A549 (cell line): ENCODE data around the gene FBN2. TPM values are rescaled to one million over a fixed set of nuclear protein-coding genes. Genes with fewer than 3 reads are reported as not detected.
A peak's percentile ranks its signal among the peaks of the same experiment; 100 is the strongest.

ENCODE experiments used
- ATAC-seq, 2 experiments: fragments of 200-7000 bp in 1 of 2; fragments of >200 bp in 1 of 2; cut with Nextera tagmentation in 1 of 2; cut with Tn5 transposase in 1 of 2; 3 replicates each; pipeline versions ENCODE4 v1.8.0 to v1.9.1; 2018 to 2020; ENCODE audit warnings: mild to moderate bottlenecking in 1 of 2, moderate library complexity in 1 of 2
- CTCF ChIA-PET: fragments of 300-600 bp; sonication (Branson Sonifier 250); formaldehyde crosslinking; extraction: SDS; loops from one replicate; lab custom pipeline; 2021; ENCODE audit warnings: antibody characterized with exemption, inconsistent platforms; lab: Yijun Ruan, JAX
- POLR2A ChIA-PET: fragments of 350-600 bp; formaldehyde crosslinking; extraction: SDS; loops from one replicate; lab custom pipeline; 2021; ENCODE audit warnings: antibody characterized with exemption, inconsistent platforms; lab: Yijun Ruan, JAX
- DNase-seq, 2 experiments: peaks; one replicate each; pipeline versions ENCODE4 v3.0.0 to v3.0.0-alpha.2; 2011 to 2016; ENCODE audit warnings: low read depth in 1 of 2, low spot score in 1 of 2
- FAIRE-seq: peaks from 2 replicates; lab custom pipeline; 2011; peaks lifted over from hg19 to GRCh38; lab: Jason Lieb, UNC
- H3K27ac ChIP-seq, 2 experiments: fragments of >200 bp; sonication (Bioruptor Twin); formaldehyde crosslinking; 3 replicates each; pipeline ENCODE4 v1.5.1; 2016 to 2017
- H3K4me1 ChIP-seq: fragments of >200 bp; sonication (Bioruptor Twin); formaldehyde crosslinking; 3 replicates; pipeline ENCODE4 v1.6.1; 2016
- H3K4me2 ChIP-seq: fragments of >200 bp; sonication (Bioruptor Twin); formaldehyde crosslinking; 3 replicates; pipeline ENCODE4 v1.6.1; 2016
- H3K4me3 ChIP-seq: fragments of >200 bp; sonication (Bioruptor Twin); formaldehyde crosslinking; 3 replicates; pipeline ENCODE4 v1.5.1; 2016
- H3K9me3 ChIP-seq: fragments of >200 bp; sonication (Bioruptor Twin); formaldehyde crosslinking; 3 replicates; pipeline ENCODE4 v1.6.1; 2016
- CBX2 ChIP-seq: fragments of 200-600 bp; sonication (generic); IDR thresholded peaks from 2 replicates; pipeline ENCODE4 v1.6.1; 2016; ENCODE audit warnings: low read depth, mild to moderate bottlenecking, borderline replicate concordance
- CEBPB ChIP-seq, 2 experiments: fragments of >200 bp in 1 of 2; sonication (Bioruptor Twin) in 1 of 2; formaldehyde crosslinking in 1 of 2; IDR thresholded peaks; 2 replicates each; pipeline ENCODE4 v1.6.1; 2012 to 2016
- CHD2 ChIP-seq: fragments of 150-350 bp; IDR thresholded peaks from 2 replicates; pipeline ENCODE4 v1.6.1; 2014; ENCODE audit warnings: low read length; ENCODE audit not compliant: partially characterized antibody
- CHD4 ChIP-seq: fragments of 200-600 bp; sonication (generic); IDR thresholded peaks from 2 replicates; pipeline ENCODE4 v1.6.1; 2016; ENCODE audit warnings: antibody characterized with exemption, mild to moderate bottlenecking, borderline replicate concordance
- E2F6 ChIP-seq: IDR thresholded peaks from 2 replicates; pipeline ENCODE4 v1.6.1; 2012; ENCODE audit warnings: low read depth, borderline replicate concordance
- EHMT2 ChIP-seq: fragments of 200-600 bp; sonication (generic); IDR thresholded peaks from 2 replicates; pipeline ENCODE4 v1.6.1; 2016; ENCODE audit warnings: antibody characterized with exemption, low read depth, mild to moderate bottlenecking, moderate library complexity
- EP300 ChIP-seq, 2 experiments: fragments of >200 bp; sonication (Bioruptor Twin); formaldehyde crosslinking; IDR thresholded peaks; 2 replicates in 1 of 2; 3 replicates in 1 of 2; pipeline ENCODE4 v1.6.1; 2016 to 2017
- FOSB ChIP-seq: fragments of 250-450 bp; sonication (Bioruptor Pico); IDR thresholded peaks from 2 replicates; pipeline ENCODE4 v1.5.0; 2020; ENCODE audit warnings: mild to moderate bottlenecking, moderate library complexity
- FOSL2 ChIP-seq, 2 experiments: fragments of 450-650 bp in 1 of 2; fragments of >200 bp in 1 of 2; sonication (Bioruptor Twin) in 1 of 2; formaldehyde crosslinking; IDR thresholded peaks; 2 replicates each; pipeline versions ENCODE4 v1.5.0 to v1.6.1; 2016 to 2020; ENCODE audit warnings: mild to moderate bottlenecking in 1 of 2, moderate library complexity in 1 of 2
- HDAC2 ChIP-seq: fragments of 200-600 bp; sonication (generic); IDR thresholded peaks from 2 replicates; pipeline ENCODE4 v1.6.1; 2016
- HEYL ChIP-seq: fragments of 250-450 bp; sonication (Bioruptor Pico); IDR thresholded peaks from 2 replicates; pipeline ENCODE4 v1.8.0; 2021; ENCODE audit warnings: mild to moderate bottlenecking, moderate library complexity
- HOXA7 ChIP-seq: fragments of 250-450 bp; sonication (Bioruptor Pico); IDR thresholded peaks from 2 replicates; pipeline ENCODE4 v1.5.0; 2020; ENCODE audit warnings: mild to moderate bottlenecking, moderate library complexity
- HOXB13 ChIP-seq: fragments of 250-450 bp; sonication (Bioruptor Pico); IDR thresholded peaks from 2 replicates; pipeline ENCODE4 v1.5.0; 2020; ENCODE audit warnings: low read depth, mild to moderate bottlenecking, moderate library complexity
- JUN ChIP-seq, 2 experiments: fragments of >200 bp; sonication (Bioruptor Twin); formaldehyde crosslinking; IDR thresholded peaks; 2 replicates in 1 of 2; 3 replicates in 1 of 2; pipeline ENCODE4 v1.6.1; 2016 to 2017
- KDM5A ChIP-seq: fragments of 200-600 bp; sonication (generic); IDR thresholded peaks from 2 replicates; pipeline ENCODE4 v1.6.1; 2016; ENCODE audit warnings: antibody characterized with exemption, mild to moderate bottlenecking
- NPAS2 ChIP-seq: fragments of 250-450 bp; sonication (Bioruptor Pico); IDR thresholded peaks from 2 replicates; pipeline ENCODE4 v1.8.0; 2022; ENCODE audit warnings: mild to moderate bottlenecking, moderate library complexity, borderline replicate concordance
- RAD21 ChIP-seq, 2 experiments: fragments of >200 bp in 1 of 2; sonication (Bioruptor Twin) in 1 of 2; formaldehyde crosslinking in 1 of 2; IDR thresholded peaks in 1 of 2; conservative IDR thresholded peaks in 1 of 2; 2 replicates in 1 of 2; 3 replicates in 1 of 2; pipeline ENCODE4 v1.6.1; 2012 to 2018; ENCODE audit warnings: inconsistent platforms in 1 of 2
- SREBF2 ChIP-seq: fragments of 450-650 bp; IDR thresholded peaks from 2 replicates; pipeline ENCODE4 v1.6.1; 2014; ENCODE audit warnings: mild to moderate bottlenecking, moderate library complexity
- USF2 ChIP-seq: fragments of 450-650 bp; IDR thresholded peaks from 2 replicates; pipeline ENCODE4 v1.6.1; 2014; ENCODE audit warnings: antibody characterized with exemption
- ZNF302 ChIP-seq: fragments of 250-450 bp; sonication (Bioruptor Pico); IDR thresholded peaks from 2 replicates; pipeline ENCODE4 v1.9.0; 2021; ENCODE audit warnings: inconsistent platforms, mild to moderate bottlenecking, moderate library complexity
- ZSCAN20 ChIP-seq: fragments of 250-450 bp; sonication (Bioruptor Pico); IDR thresholded peaks from 2 replicates; pipeline ENCODE4 v1.8.0; 2022; ENCODE audit warnings: mild to moderate bottlenecking, moderate library complexity
- WGBS: methylation state at CpG from one replicate; pipeline ENCODE4 v1.1.6; 2017; ENCODE audit errors: missing lambda C conversion rate; 5-methylcytosine and 5-hydroxymethylcytosine counted together
- polyA plus RNA-seq, 4 experiments: library from polyadenylated mRNA; depleted of rRNA in 3 of 4; stranded (reverse); fragments of >200 nt; fragmentation: RNase III in 1 of 4; extraction: RNeasy Plus Mini Kit Qiagen cat#74134 plus additional on column Dnase treatment in 1 of 4; gene quantifications; 2 replicates in 3 of 4; 3 replicates in 1 of 4; pipeline ENCODE4 v1.2.3, GENCODE V29; 2011 to 2017

Gene FBN2
- polyA plus RNA-seq, 2 of the 4 experiments (the other 2 are of a cell fraction): 22.2 to 22.7 TPM

GRCh38 chr5:128480158-128480557 is 57.9 kb downstream of the FBN2 start:
- POLR2A ChIA-PET: no interaction called here
- Histone ChIP-seq H3K4me2 (no peak overlapping the region), H3K9me3 (no peaks in the 10 kb centered on the region), H3K4me1 (no peaks in the 10 kb centered on the region), H3K4me3 (no peak overlapping the region), H3K27ac (no peak overlapping the region)
- FAIRE-seq (no peak), ATAC-seq (no peak), DNase-seq (no peak)
- CTCF ChIA-PET: no interaction called here
- TF ChIP-seq ZNF302 (CRISPR knock-in tag) (no peak), HDAC2 (no peak), FOSB (CRISPR knock-in tag) (no peak), KDM5A (no peak), SREBF2 (no peak), HOXB13 (no peak), E2F6 (no peak), CHD4 (no peak), CEBPB (IDR thresholded peaks at IDR 0.05) (no peak), HOXA7 (CRISPR knock-in tag) (no peak), JUN (IDR thresholded peaks at IDR 0.05) (no peak), ZSCAN20 (CRISPR knock-in tag) (no peak)
- WGBS: 68% methylated on average over 1 of the region's 1 CpG

DNA sequence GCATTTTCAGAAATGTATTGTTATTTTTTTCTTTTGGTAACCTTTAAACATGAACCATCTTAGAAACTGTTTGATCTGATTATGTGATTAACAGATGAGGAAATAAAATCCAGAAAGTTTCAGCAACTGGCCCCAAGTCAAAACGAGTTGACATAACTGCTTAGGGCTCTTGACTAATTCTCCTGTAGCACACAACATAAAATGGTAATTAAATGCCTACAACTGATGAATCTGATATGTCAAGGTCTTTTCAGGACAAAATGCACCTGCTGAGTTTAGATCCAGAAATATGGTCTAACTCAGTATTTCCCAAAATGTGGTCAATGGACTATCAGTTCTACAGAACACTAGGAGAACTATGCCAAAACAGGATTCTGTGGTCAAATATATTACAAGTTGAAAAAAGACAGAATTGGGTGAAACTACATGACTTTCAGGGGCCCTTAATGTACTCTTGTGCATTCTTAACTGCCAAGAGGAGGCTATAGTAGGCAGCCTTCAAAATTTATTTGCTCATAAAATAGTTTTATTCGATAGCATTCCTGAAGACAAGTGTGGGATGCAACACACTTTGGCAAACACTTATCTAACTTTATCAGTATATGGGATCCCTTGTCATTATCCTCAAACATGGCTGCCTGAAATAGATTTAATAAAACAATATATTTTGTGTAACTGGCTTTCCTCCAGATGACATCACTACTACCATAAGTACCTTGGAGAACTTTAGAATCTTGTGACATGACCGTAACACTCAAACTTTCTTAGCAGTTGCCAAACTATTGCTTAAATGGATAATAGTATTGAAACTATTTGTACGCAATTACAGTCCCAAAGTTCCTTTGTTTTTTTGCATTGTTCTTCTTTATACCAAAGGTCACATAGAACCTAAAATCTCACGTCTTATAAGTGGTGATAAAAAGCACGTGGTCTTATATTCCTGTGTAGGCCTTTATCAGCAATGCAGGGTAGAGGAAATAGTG is 59.4 kb downstream of the FBN2 start:
- CTCF ChIA-PET: no interaction called here
- DNase-seq (no peak), FAIRE-seq (peak; percentile 7), ATAC-seq (no peak)
- TF ChIP-seq HEYL (CRISPR knock-in tag) (no peak), FOSL2 (IDR thresholded peaks at IDR 0.05) (no peak), FOSL2 (CRISPR knock-in tag; IDR thresholded peaks at IDR 0.05) (no peak), CBX2 (no peak), NPAS2 (CRISPR knock-in tag) (no peak)
- Histone ChIP-seq H3K27ac (no peak overlapping the region), H3K4me3 (no peak overlapping the region), H3K9me3 (no peaks in the 10 kb centered on the region), H3K4me2 (no peak overlapping the region), H3K4me1 (no peaks in the 10 kb centered on the region)
- 63% methylated on average over 6 of the region's 6 CpGs for WGBS
- POLR2A ChIA-PET: no interaction called here

DNA sequence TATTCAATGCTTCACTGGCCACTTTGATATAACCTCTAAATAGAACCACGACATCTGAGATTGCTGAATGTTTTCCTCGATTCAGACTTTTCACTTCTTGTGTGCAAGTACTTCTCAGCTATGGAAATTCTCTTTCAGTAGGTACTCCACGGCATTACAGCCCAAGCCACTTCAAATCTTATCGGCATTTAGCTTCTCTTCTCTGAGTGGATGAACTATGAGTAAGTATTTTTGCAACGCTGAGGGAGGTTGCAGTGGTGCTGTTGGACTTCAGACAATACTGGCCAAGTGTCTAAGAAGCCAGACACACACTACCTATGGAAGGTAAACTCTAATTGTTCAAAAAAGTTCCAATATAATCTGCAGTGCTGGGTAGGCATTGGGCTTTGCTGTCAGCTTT is 60.1 kb downstream of the FBN2 start:
- Histone ChIP-seq H3K4me1 (no peaks in the 10 kb centered on the region), H3K4me3 (no peak overlapping the region), H3K9me3 (no peaks in the 10 kb centered on the region), H3K27ac (no peak overlapping the region), H3K4me2 (no peak overlapping the region)
- DNase-seq (no peak), FAIRE-seq (no peak), ATAC-seq (no peak)
- ChIA-PET CTCF (no interaction called here), POLR2A (no interaction called here)
- 57% methylated on average over 5 of the region's 5 CpGs for WGBS
- TF ChIP-seq CEBPB (IDR thresholded peaks at IDR 0.05) (no peak), EHMT2 (no peak), EP300 (IDR thresholded peaks at IDR 0.05) (no peak), HDAC2 (no peak), USF2 (no peak), CHD2 (no peak), RAD21 (conservative IDR thresholded peaks at IDR 0.05 in 1 of 2, IDR thresholded peaks at IDR 0.05 in 1 of 2) (no peak), NPAS2 (CRISPR knock-in tag) (no peak), HOXA7 (CRISPR knock-in tag) (no peak)
